Skeletal muscle cell (primary cell): Measurements from ENCODE around the gene DGKB.

ENCODE experiments used
- DNase-seq: peaks from one replicate; pipeline ENCODE4 v3.0.0-alpha.2; 2010; ENCODE audit warnings: low read depth
- H3K4me3 ChIP-seq: 2 replicates; pipeline ENCODE4 v1.5.1; 2011; ENCODE audit warnings: low read depth, mild to moderate bottlenecking, control low read depth, low read length, moderate library complexity

The DGKB gene

GRCh38 chr7:14377646-14378266 is 524.8 kb downstream of the DGKB start:
- no peak overlapping the region for H3K4me3 ChIP-seq
- DNase-seq: peak; percentile 63

- DNase-seq: no peak
- no peak overlapping the region for H3K4me3 ChIP-seq
Measured at GRCh38 chr7:14376711-14377110, 525.8 kb downstream of the DGKB start.

- no peak overlapping the region for H3K4me3 ChIP-seq
- no peak for DNase-seq
Measured at GRCh38 chr7:14375998-14376397, 526.6 kb downstream of the DGKB start.

GRCh38 chr7:14374336-14374735 is 528.2 kb downstream of the DGKB start:
- DNase-seq: no peak
- no peak overlapping the region for H3K4me3 ChIP-seq

- DNase-seq: no peak
- no peak overlapping the region for H3K4me3 ChIP-seq
Measured at GRCh38 chr7:14368285-14368684, 534.3 kb downstream of the DGKB start.

GRCh38 chr7:14351167-14351566 is 551.4 kb downstream of the DGKB start:
- no peak overlapping the region for H3K4me3 ChIP-seq
- DNase-seq: no peak

GRCh38 chr7:14341200-14341775 is 561.3 kb downstream of the DGKB start:
- no peak overlapping the region for H3K4me3 ChIP-seq
- no peak for DNase-seq

GRCh38 chr7:14340393-14341074 is 562.0 kb downstream of the DGKB start:
- DNase-seq: no peak
- no peak overlapping the region for H3K4me3 ChIP-seq

- no peak for DNase-seq
Measured at GRCh38 chr7:14339861-14340260, 562.7 kb downstream of the DGKB start.

GRCh38 chr7:14336256-14336655 is 566.3 kb downstream of the DGKB start:
- no peak overlapping the region for H3K4me3 ChIP-seq
- DNase-seq: no peak

More at GRCh38 chr7:14339861-14340260, 562.7 kb downstream of the DGKB start:
- H3K4me3 ChIP-seq: no peak overlapping the region

- H3K4me3 ChIP-seq: no peak overlapping the region
- DNase-seq: no peak
Measured at GRCh38 chr7:14332155-14332554, 570.4 kb downstream of the DGKB start.

GRCh38 chr7:14324767-14325166 is 577.8 kb downstream of the DGKB start:
- H3K4me3 ChIP-seq: no peak overlapping the region
- DNase-seq: no peak

- H3K4me3 ChIP-seq: no peak overlapping the region
- DNase-seq: no peak
Measured at GRCh38 chr7:14322724-14323123, 579.8 kb downstream of the DGKB start.

- no peak for DNase-seq
- no peak overlapping the region for H3K4me3 ChIP-seq
Measured at GRCh38 chr7:14321947-14322346, 580.6 kb downstream of the DGKB start.

GRCh38 chr7:14309432-14309831 is 593.1 kb downstream of the DGKB start:
- H3K4me3 ChIP-seq: no peak overlapping the region

GRCh38 chr7:14305233-14305866 is 597.2 kb downstream of the DGKB start:
- DNase-seq: no peak
- H3K4me3 ChIP-seq: no peak overlapping the region

More at GRCh38 chr7:14309432-14309831, 593.1 kb downstream of the DGKB start:
- DNase-seq: no peak

GRCh38 chr7:14303536-14303935 is 599.0 kb downstream of the DGKB start:
- no peak for DNase-seq
- H3K4me3 ChIP-seq: no peak overlapping the region

GRCh38 chr7:14294637-14295036 is 607.9 kb downstream of the DGKB start:
- no peak for DNase-seq
- H3K4me3 ChIP-seq: no peak overlapping the region

GRCh38 chr7:14293434-14293833 is 609.1 kb downstream of the DGKB start:
- no peak for DNase-seq
- H3K4me3 ChIP-seq: no peak overlapping the region

GRCh38 chr7:14292737-14293136 is 609.8 kb downstream of the DGKB start:
- DNase-seq: no peak

More at GRCh38 chr7:14292737-14293136, 609.8 kb downstream of the DGKB start:
- H3K4me3 ChIP-seq: no peak overlapping the region
